Kasumi-1 (cell line): ENCODE measurements around the gene SCRT2.
"Not testable (repeated sequence)": the region's sequence is repeated elsewhere in the genome, so short reads cannot be mapped to it uniquely, and the experiment has no call there.

ENCODE experiments used
- DNase-seq, 2 experiments: peaks; one replicate each; lab custom pipeline; 2025; lab: John Stamatoyannopoulos, UW

Gene SCRT2

GRCh38 chr20:701401-702129, 26.0 kb upstream of the SCRT2 start:
- no peak for DNase-seq

GRCh38 chr20:699811-700338, 24.3 kb upstream of the SCRT2 start:
- no peak for DNase-seq

GRCh38 chr20:699342-699741, 23.7 kb upstream of the SCRT2 start:
- no peak for DNase-seq

GRCh38 chr20:698276-698675, 22.7 kb upstream of the SCRT2 start:
- no peak for DNase-seq

- no peak for DNase-seq
Observed at GRCh38 chr20:697826-698225, 22.2 kb upstream of the SCRT2 start.

GRCh38 chr20:695165-695866, 19.7 kb upstream of the SCRT2 start:
- no peak for DNase-seq

GRCh38 chr20:694496-694895, 18.9 kb upstream of the SCRT2 start:
- no peak for DNase-seq

- DNase-seq = not testable (repeated sequence)
Observed at GRCh38 chr20:693786-694185, 18.2 kb upstream of the SCRT2 start.

GRCh38 chr20:692044-692443, 16.4 kb upstream of the SCRT2 start:
- DNase-seq = no peak

GRCh38 chr20:689947-690346, 14.3 kb upstream of the SCRT2 start:
- DNase-seq = no peak

GRCh38 chr20:689348-689747, 13.7 kb upstream of the SCRT2 start:
- no peak for DNase-seq

GRCh38 chr20:688809-689212, 13.2 kb upstream of the SCRT2 start:
- DNase-seq = no peak

- no peak for DNase-seq
Observed at GRCh38 chr20:687468-688203, 12.0 kb upstream of the SCRT2 start.

GRCh38 chr20:684676-685319, 9.2 kb upstream of the SCRT2 start:
- no peak for DNase-seq

- no peak for DNase-seq
Observed at GRCh38 chr20:682123-682522, 6.5 kb upstream of the SCRT2 start.

- no peak for DNase-seq
Observed at GRCh38 chr20:680638-681187, 5.1 kb upstream of the SCRT2 start.

- DNase-seq = no peak
Observed at GRCh38 chr20:677957-678356, 2.4 kb upstream of the SCRT2 start.

GRCh38 chr20:676967-677366, 1.4 kb upstream of the SCRT2 start:
- DNase-seq = no peak

GRCh38 chr20:676315-676937, 824 bp upstream of the SCRT2 start:
- DNase-seq = peak; percentile 50 to 57

- no peak for DNase-seq
Observed at GRCh38 chr20:675033-675452, 559 bp downstream of the SCRT2 start.

GRCh38 chr20:673603-674001, 2.0 kb downstream of the SCRT2 start:
- no peak for DNase-seq
